ENCODE data around the gene CTNNA2. TPM values are rescaled to one million over a fixed set of nuclear protein-coding genes. Genes with fewer than 3 reads are reported as not detected.
A peak's percentile ranks its signal among the peaks of the same experiment; 100 is the strongest.

The CTNNA2 gene
- total and polyA plus RNA-seq, 12 donors = 0.12 to 5.0 (median 1.4) TPM; not detected in 1

- WGBS, 4 donors = 63 to 89% (median 74%) methylated on average over 1 of the region's 1 CpG
- Histone ChIP-seq H3K36me3 (replicated peaks in 1 of 2) (no peaks in the 10 kb centered on the region), H3K27me3 (no peaks in the 10 kb centered on the region), H3K4me3 (no peak overlapping the region), H3K9me3 (replicated peaks in 1 of 3) (no peaks in the 10 kb centered on the region), H3K27ac (no peak overlapping the region), H3K4me1 (replicated peaks in 1 of 2) (no peaks in the 10 kb centered on the region)
- TF ChIP-seq CTCF (IDR thresholded peaks at IDR 0.05) = no peak
- TF ChIP-seq POLR2A (IDR thresholded peaks at IDR 0.05) = no peak
- DNase-seq = no peak
- intact Hi-C loops (cut with DNase I) = no loop called here
Observed at GRCh38 chr2:80102026-80102425, 589.2 kb downstream of the CTNNA2 start.

GRCh38 chr2:80105015-80105640 lies 592.3 kb downstream of the CTNNA2 start:
- WGBS, 4 donors = 51 to 72% (median 65%) methylated on average over 7 of the region's 7 CpGs
- Histone ChIP-seq H3K36me3 (replicated peaks in 1 of 2) (no peaks in the 10 kb centered on the region), H3K27ac (no peak overlapping the region), H3K4me3 (no peak overlapping the region), H3K4me1 (replicated peaks in 1 of 2) (no peaks in the 10 kb centered on the region), H3K9me3 (replicated peaks in 1 of 3) (no peaks in the 10 kb centered on the region), H3K27me3 (no peaks in the 10 kb centered on the region)
- DNase-seq = no peak
- intact Hi-C loops (cut with DNase I) = no loop called here
- TF ChIP-seq POLR2A (IDR thresholded peaks at IDR 0.05) = no peak
- TF ChIP-seq CTCF (IDR thresholded peaks at IDR 0.05) = no peak

- no peaks in the 10 kb centered on the region for H3K9me3 ChIP-seq (replicated peaks in 1 of 3)
- no peaks in the 10 kb centered on the region for H3K27me3 ChIP-seq
- H3K4me1 ChIP-seq (replicated peaks in 1 of 2) = no peaks in the 10 kb centered on the region
- no peak for DNase-seq
- no peak overlapping the region for H3K27ac ChIP-seq
- TF ChIP-seq POLR2A (IDR thresholded peaks at IDR 0.05) = no peak
- TF ChIP-seq CTCF (IDR thresholded peaks at IDR 0.05) = no peak
- H3K36me3 ChIP-seq (replicated peaks in 1 of 2) = no peaks in the 10 kb centered on the region
- intact Hi-C loops (cut with DNase I) = no loop called here
- no peak overlapping the region for H3K4me3 ChIP-seq
Observed at GRCh38 chr2:80111185-80111584, 598.3 kb downstream of the CTNNA2 start.

GRCh38 chr2:80112790-80113189 lies 599.9 kb downstream of the CTNNA2 start:
- Histone ChIP-seq H3K4me3 (no peak overlapping the region), H3K36me3 (replicated peaks in 1 of 2) (no peaks in the 10 kb centered on the region), H3K9me3 (replicated peaks in 1 of 3) (no peaks in the 10 kb centered on the region), H3K27ac (no peak overlapping the region), H3K27me3 (no peaks in the 10 kb centered on the region), H3K4me1 (replicated peaks in 1 of 2) (no peaks in the 10 kb centered on the region)
- intact Hi-C loops (cut with DNase I) = no loop called here
- peak in 1 of 7 donors; percentile 55 for DNase-seq
- 70 to 88% (median 75%) methylated on average over 3 of the region's 3 CpGs for WGBS, 4 donors
- TF ChIP-seq CTCF (IDR thresholded peaks at IDR 0.05) (no peak), POLR2A (IDR thresholded peaks at IDR 0.05) (no peak)
